ENCODE data around the gene VAPB.

VAPB gene

DNA sequence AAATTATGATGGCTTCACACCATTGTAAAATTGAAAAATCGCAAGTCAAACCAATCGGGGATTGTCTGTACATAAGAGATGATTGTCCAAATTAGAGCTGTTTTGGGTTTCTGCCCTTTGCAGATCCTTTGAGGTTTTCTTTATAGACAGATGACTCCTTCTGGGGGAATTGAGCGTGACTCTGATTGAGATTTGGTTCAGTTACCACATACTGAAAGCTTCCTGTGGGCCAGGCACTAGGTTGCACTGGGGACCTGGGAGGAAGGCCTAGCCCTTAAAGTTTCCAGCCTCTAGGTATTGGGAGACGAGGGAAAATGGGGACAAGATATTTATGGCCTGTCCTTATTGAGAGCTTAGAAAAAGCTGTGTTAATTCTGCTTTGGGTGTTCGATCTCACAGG lies 9.2 kb downstream of the VAPB start:
- Histone ChIP-seq H3K4me3 (ENCODE audit: low read length) (no peak overlapping the region), H3K9me3 (ENCODE audit: control insufficient read depth, low read depth, low read length) (no peaks in the 10 kb centered on the region), H3K9ac (ENCODE audit: low read length) (no peak overlapping the region), H3K27ac (ENCODE audit: low read length) (no peak overlapping the region), H3K27me3 (ENCODE audit: control insufficient read depth, insufficient read depth, low read length) (no peaks in the 10 kb centered on the region), H3K36me3 (ENCODE audit: control insufficient read depth, low read depth, low read length) (no peaks in the 10 kb centered on the region), H3K4me1 (ENCODE audit: control insufficient read depth, low read depth, low read length) (peaks cover 11% of the 10 kb centered on the region)

DNA sequence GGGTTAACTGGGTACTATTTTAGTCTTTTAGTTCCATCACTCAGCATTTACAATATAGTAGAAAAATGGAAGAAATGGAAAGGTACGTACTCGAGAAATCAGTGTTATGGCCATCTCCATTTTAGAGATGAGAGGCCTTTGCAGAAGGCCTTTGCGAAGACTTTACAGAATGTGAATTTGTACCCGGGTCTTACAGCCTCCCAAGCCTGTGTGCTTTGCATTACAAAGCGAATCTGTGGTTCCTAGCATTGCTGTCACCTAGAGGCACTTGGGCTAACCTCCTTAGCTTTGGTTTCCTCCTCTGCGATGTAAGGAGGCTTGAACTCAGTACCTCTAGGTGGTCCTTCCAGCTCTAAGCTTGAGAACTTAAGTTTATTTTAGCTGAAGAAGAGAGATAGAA lies 10.9 kb downstream of the VAPB start:
- H3K4me3 ChIP-seq (ENCODE audit: low read length) = no peak overlapping the region
- H3K27ac ChIP-seq (ENCODE audit: low read length) = no peak overlapping the region
- H3K27me3 ChIP-seq (ENCODE audit: control insufficient read depth, insufficient read depth, low read length) = no peaks in the 10 kb centered on the region
- H3K9me3 ChIP-seq (ENCODE audit: control insufficient read depth, low read depth, low read length) = no peaks in the 10 kb centered on the region
- no peaks in the 10 kb centered on the region for H3K36me3 ChIP-seq (ENCODE audit: control insufficient read depth, low read depth, low read length)
- H3K9ac ChIP-seq (ENCODE audit: low read length) = no peak overlapping the region
- H3K4me1 ChIP-seq (ENCODE audit: control insufficient read depth, low read depth, low read length) = peaks cover 11% of the 10 kb centered on the region

DNA sequence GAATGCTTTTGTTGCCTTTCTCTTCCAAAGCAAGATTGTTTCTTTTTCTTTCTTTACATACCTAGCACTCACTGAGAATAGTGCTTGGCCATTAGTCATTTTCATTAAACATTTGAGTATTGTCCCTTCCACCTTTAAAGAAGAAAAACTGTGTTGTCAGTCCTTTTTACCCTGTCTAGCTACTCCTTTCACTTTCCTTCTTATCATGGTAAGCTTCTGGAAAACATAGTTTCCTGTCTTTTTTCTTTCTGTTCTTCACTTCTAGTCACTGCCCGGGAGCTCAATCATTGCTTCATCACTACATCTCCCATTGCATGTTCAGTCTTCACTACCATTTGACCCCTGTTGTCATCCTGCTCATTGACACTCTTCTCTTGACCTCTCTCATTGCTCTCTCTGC lies 12.1 kb downstream of the VAPB start:
- no peaks in the 10 kb centered on the region for H3K9me3 ChIP-seq (ENCODE audit: control insufficient read depth, low read depth, low read length)
- H3K27ac ChIP-seq (ENCODE audit: low read length) = no peak overlapping the region
- no peaks in the 10 kb centered on the region for H3K36me3 ChIP-seq (ENCODE audit: control insufficient read depth, low read depth, low read length)
- no peak overlapping the region for H3K9ac ChIP-seq (ENCODE audit: low read length)
- H3K27me3 ChIP-seq (ENCODE audit: control insufficient read depth, insufficient read depth, low read length) = no peaks in the 10 kb centered on the region
- H3K4me1 ChIP-seq (ENCODE audit: control insufficient read depth, low read depth, low read length) = peaks cover 11% of the 10 kb centered on the region
- no peak overlapping the region for H3K4me3 ChIP-seq (ENCODE audit: low read length)

DNA sequence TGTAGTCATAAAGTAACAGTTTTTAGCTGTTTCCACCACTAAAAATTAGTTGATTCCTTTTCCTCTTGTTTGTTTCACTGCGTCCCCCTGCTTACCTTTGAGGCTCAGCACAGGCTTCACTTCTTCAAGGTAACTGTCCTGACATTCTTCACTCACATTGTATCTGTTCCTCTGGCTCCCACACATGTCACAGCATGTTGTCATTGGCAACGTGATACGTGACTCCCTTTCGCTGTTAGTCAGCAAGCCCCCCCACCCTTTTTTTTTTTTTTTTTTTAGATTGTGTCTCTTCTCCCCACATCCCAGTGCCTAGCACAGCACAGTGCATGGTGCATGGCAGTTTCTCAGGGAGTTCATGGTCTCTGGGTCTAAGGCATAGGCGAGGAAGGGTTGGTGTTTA lies 13.3 kb downstream of the VAPB start:
- Histone ChIP-seq H3K36me3 (ENCODE audit: control insufficient read depth, low read depth, low read length) (no peaks in the 10 kb centered on the region), H3K27me3 (ENCODE audit: control insufficient read depth, insufficient read depth, low read length) (no peaks in the 10 kb centered on the region), H3K9me3 (ENCODE audit: control insufficient read depth, low read depth, low read length) (no peaks in the 10 kb centered on the region), H3K27ac (ENCODE audit: low read length) (no peak overlapping the region), H3K4me3 (ENCODE audit: low read length) (no peak overlapping the region), H3K4me1 (ENCODE audit: control insufficient read depth, low read depth, low read length) (peaks cover 11% of the 10 kb centered on the region), H3K9ac (ENCODE audit: low read length) (no peak overlapping the region)

DNA sequence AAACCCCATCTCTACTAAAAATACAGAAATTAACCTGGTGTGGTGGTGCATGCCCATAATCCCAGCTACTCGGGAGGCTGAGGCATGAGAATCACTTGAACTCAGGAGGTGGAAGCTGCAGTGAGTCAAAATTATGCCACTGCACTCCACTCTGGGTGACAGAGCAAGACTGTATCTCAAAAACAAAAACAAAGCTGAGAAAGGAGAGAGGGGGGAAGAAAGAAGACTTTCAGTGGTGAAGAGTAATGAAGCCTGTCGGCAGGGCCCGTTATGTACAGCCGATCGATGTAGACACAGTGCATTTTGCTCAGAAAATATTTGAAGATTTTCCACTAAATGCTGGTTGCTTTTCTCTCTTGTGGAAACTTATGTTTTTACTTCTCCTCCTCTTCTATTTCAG lies 13.8 kb downstream of the VAPB start:
- Histone ChIP-seq H3K4me1 (ENCODE audit: control insufficient read depth, low read depth, low read length) (peaks cover 11% of the 10 kb centered on the region), H3K4me3 (ENCODE audit: low read length) (no peak overlapping the region), H3K9ac (ENCODE audit: low read length) (no peak overlapping the region), H3K27me3 (ENCODE audit: control insufficient read depth, insufficient read depth, low read length) (no peaks in the 10 kb centered on the region), H3K9me3 (ENCODE audit: control insufficient read depth, low read depth, low read length) (no peaks in the 10 kb centered on the region), H3K36me3 (ENCODE audit: control insufficient read depth, low read depth, low read length) (no peaks in the 10 kb centered on the region), H3K27ac (ENCODE audit: low read length) (no peak overlapping the region)

DNA sequence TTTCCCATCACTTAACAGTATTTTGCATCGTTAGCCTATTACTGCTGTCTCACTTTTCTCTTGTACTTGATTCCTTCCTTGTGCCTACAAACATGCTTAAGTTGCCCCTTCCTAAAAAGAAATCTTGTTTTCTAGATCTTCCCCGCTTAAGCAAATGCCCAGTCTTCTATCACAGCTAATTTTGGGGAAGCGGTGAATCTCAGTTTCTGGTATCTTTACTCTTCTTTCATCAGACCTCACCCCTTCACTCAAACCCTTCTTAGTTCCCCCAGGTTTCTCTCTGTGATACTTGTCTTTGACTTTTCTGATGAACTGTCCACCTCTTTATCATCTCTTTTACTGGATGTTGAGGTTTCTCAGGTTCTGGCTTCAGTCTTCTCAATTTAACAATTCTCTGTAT lies 14.2 kb downstream of the VAPB start:
- Histone ChIP-seq H3K4me1 (ENCODE audit: control insufficient read depth, low read depth, low read length) (peaks cover 15% of the 10 kb centered on the region), H3K9me3 (ENCODE audit: control insufficient read depth, low read depth, low read length) (no peaks in the 10 kb centered on the region), H3K4me3 (ENCODE audit: low read length) (no peak overlapping the region), H3K27me3 (ENCODE audit: control insufficient read depth, insufficient read depth, low read length) (no peaks in the 10 kb centered on the region), H3K27ac (ENCODE audit: low read length) (no peak overlapping the region), H3K36me3 (ENCODE audit: control insufficient read depth, low read depth, low read length) (no peaks in the 10 kb centered on the region), H3K9ac (ENCODE audit: low read length) (no peak overlapping the region)

DNA sequence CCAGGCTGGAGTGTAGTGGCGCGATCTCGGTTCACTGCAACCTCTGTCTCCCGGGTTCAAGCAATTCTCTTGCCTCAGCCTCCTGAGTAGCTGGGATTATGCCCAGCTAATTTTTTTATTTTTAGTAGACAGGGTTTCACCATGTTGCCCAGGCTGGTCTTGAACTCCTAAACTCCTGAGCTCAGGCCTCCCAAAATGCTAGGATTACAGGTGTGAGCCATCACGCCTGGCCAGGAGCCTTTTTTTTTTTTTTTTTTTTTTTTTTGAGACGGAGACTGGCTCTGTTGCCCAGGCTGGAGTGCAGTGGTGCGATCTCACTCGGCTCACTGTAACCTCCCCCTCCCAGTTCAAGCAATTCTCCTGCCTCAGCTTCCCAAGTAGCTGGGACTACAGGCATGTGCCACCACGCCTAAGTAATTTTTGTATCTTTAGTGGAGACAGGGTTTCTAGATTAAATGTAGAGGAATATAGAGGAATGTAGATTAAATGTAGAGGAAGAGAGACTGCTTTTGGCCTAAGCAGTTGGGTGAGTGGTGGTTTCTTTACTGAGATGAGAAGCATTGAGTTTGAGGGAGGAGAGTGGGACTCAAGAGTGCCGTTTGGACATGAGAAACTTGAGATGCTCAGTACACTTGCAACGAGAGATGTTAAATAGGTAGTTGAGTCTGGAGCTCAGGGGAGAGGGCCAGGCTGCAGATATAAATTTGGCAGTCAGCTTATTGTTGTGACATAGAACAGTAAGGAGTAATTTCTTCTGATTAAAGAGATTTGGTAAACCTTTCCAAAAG lies 16.7 kb downstream of the VAPB start:
- no peaks in the 10 kb centered on the region for H3K27me3 ChIP-seq (ENCODE audit: control insufficient read depth, insufficient read depth, low read length)
- H3K9ac ChIP-seq (ENCODE audit: low read length) = no peak overlapping the region
- no peaks in the 10 kb centered on the region for H3K36me3 ChIP-seq (ENCODE audit: control insufficient read depth, low read depth, low read length)
- no peaks in the 10 kb centered on the region for H3K9me3 ChIP-seq (ENCODE audit: control insufficient read depth, low read depth, low read length)
- H3K4me3 ChIP-seq (ENCODE audit: low read length) = no peak overlapping the region
- H3K27ac ChIP-seq (ENCODE audit: low read length) = no peak overlapping the region
- peaks cover 12% of the 10 kb centered on the region for H3K4me1 ChIP-seq (ENCODE audit: control insufficient read depth, low read depth, low read length)

DNA sequence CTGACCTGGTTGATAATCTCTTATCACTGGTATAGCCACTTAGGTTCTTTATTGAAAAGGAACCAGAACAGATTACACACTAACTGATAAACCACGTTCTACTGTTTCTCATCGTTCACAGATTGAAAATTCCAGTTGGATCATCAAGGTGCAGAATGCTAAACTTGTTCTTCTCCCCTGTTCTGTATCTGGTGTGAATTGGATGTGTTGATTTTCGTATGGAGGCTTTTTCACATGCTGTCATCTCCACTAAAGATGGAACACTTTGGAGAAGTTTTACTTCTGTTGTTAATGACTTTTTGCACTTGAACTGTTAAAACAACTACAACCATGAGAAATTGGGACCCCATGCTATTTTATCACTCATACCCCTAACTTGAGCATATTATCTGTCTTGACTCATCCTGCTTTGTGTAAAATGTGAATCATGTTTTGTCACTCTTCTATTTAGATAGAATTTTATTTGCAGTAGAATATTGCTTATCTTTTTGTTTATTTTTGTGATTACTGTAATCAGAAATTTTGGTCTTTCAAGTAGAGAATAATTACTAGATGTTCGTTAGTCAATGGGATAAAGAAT lies 17.5 kb downstream of the VAPB start:
- Histone ChIP-seq H3K27ac (ENCODE audit: low read length) (no peak overlapping the region), H3K9ac (ENCODE audit: low read length) (no peak overlapping the region), H3K4me1 (ENCODE audit: control insufficient read depth, low read depth, low read length) (peaks cover 12% of the 10 kb centered on the region)

DNA sequence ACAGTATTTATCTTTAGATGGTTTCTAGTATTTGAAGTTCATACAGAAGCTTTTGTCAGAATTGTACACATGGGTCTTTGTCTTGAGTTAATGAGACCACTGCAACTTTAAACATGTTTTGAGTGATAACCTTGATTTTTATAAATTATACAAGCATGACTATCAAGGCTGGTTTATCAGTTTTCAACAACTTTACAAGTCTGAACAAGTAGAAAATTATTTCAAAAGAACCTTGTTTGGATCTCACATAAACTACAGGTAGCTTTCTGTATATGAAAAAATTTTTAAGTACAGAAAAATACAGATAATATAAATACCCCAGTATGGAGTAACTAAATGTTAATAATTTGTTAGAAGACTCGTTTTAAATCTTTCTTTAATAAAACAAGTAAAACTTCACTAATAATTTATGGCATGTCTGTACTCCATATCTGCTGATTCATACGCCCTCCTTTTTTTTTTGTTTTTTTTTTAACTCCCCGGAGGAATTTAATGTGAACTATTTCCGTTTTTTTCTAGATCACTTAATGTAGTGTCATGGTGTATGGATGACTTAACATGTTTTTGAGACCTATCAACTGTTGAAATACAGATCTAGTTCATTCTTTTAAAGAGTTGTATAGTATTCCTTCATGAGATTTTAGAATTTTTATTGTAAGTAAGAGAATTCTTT lies 18.3 kb downstream of the VAPB start:
- H3K27ac ChIP-seq (ENCODE audit: low read length) = no peak overlapping the region
- H3K4me3 ChIP-seq (ENCODE audit: low read length) = no peak overlapping the region
- no peaks in the 10 kb centered on the region for H3K36me3 ChIP-seq (ENCODE audit: control insufficient read depth, low read depth, low read length)
- no peak overlapping the region for H3K9ac ChIP-seq (ENCODE audit: low read length)
- no peaks in the 10 kb centered on the region for H3K27me3 ChIP-seq (ENCODE audit: control insufficient read depth, insufficient read depth, low read length)
- H3K9me3 ChIP-seq (ENCODE audit: control insufficient read depth, low read depth, low read length) = no peaks in the 10 kb centered on the region
- peaks cover 12% of the 10 kb centered on the region for H3K4me1 ChIP-seq (ENCODE audit: control insufficient read depth, low read depth, low read length)

More for the DNA sequence above, 17.5 kb downstream of the VAPB start:
- H3K36me3 ChIP-seq (ENCODE audit: control insufficient read depth, low read depth, low read length) = no peaks in the 10 kb centered on the region
- H3K4me3 ChIP-seq (ENCODE audit: low read length) = no peak overlapping the region
- no peaks in the 10 kb centered on the region for H3K27me3 ChIP-seq (ENCODE audit: control insufficient read depth, insufficient read depth, low read length)
- H3K9me3 ChIP-seq (ENCODE audit: control insufficient read depth, low read depth, low read length) = no peaks in the 10 kb centered on the region

DNA sequence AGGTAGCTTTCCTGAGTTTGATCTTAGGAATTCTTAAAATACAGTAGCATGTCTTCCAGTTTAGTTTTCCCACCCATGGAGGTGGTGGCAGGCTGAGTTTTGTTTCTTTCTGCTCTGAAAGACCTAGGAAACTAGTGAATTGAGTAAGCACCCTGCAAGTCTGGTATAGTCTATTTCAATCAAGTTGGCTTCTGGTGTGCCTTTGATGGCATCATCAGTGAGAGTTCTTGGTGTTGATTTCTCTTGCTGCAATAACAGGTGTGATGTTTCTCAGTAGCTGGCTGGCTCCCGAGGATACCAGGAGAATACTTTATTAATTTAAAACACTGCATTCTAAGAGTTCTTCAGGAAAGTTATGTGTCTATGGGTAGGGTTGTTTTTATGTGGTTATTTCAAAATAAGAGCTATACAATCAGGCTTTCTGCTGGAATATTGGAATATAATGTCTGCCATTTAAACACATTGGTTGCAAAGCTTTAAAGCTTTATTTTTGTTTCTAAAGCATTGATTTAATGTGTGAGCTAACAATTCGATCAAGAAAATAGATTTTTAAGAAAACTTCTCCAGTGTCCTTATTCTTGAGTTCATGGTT lies 19.0 kb downstream of the VAPB start:
- no peak overlapping the region for H3K4me3 ChIP-seq (ENCODE audit: low read length)
- H3K9me3 ChIP-seq (ENCODE audit: control insufficient read depth, low read depth, low read length) = no peaks in the 10 kb centered on the region
- no peaks in the 10 kb centered on the region for H3K27me3 ChIP-seq (ENCODE audit: control insufficient read depth, insufficient read depth, low read length)
- H3K4me1 ChIP-seq (ENCODE audit: control insufficient read depth, low read depth, low read length) = peaks cover 12% of the 10 kb centered on the region
- no peak overlapping the region for H3K27ac ChIP-seq (ENCODE audit: low read length)
- no peaks in the 10 kb centered on the region for H3K36me3 ChIP-seq (ENCODE audit: control insufficient read depth, low read depth, low read length)
- no peak overlapping the region for H3K9ac ChIP-seq (ENCODE audit: low read length)

DNA sequence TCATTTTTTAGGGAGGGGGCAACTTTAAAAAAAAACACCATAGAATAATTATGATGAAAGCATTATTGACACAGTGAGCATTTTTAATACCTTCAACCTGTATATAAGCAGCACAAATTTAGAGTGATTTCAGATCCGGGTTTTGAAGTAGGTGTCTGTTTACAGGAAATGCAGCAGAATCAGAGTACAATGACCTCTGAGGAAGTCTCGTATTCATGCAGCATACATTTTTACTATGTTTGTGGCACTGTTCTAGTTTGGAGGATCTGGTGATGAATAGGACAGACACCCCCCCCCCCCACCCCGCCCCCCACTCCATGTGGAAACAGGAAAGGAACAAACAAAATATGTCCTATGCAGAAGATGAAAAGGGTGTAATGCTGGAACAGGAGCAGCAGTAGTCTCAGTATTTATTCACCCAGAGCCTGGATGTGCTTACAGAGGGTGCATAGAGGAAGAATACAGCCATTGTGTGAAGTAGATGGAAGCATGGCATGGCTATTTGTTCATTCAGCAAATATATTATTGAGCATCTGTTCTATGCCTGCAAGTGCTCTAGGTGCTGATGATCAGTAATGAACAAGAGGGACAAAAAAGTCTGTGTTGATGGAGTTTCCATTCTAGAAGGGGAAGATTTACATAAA lies 19.7 kb downstream of the VAPB start:
- Histone ChIP-seq H3K9me3 (ENCODE audit: control insufficient read depth, low read depth, low read length) (no peaks in the 10 kb centered on the region), H3K4me3 (ENCODE audit: low read length) (no peak overlapping the region), H3K36me3 (ENCODE audit: control insufficient read depth, low read depth, low read length) (no peaks in the 10 kb centered on the region), H3K4me1 (ENCODE audit: control insufficient read depth, low read depth, low read length) (peaks cover 12% of the 10 kb centered on the region), H3K27ac (ENCODE audit: low read length) (no peak overlapping the region), H3K9ac (ENCODE audit: low read length) (no peak overlapping the region), H3K27me3 (ENCODE audit: control insufficient read depth, insufficient read depth, low read length) (no peaks in the 10 kb centered on the region)
